Activated CD8-positive, alpha-beta memory T cell treated with anti-CD3 and anti-CD28 coated beads for 1 hour (primary cell): ENCODE measurements around the gene TMIGD2.

Experiments
- DNase-seq, 2 donors: peaks; one replicate each; pipeline ENCODE4 v3.0.0-alpha.2; 2020; ENCODE audit warnings: low read depth in 1 of 2; ENCODE audit errors: extremely low read depth in 1 of 2

TMIGD2 gene

DNA sequence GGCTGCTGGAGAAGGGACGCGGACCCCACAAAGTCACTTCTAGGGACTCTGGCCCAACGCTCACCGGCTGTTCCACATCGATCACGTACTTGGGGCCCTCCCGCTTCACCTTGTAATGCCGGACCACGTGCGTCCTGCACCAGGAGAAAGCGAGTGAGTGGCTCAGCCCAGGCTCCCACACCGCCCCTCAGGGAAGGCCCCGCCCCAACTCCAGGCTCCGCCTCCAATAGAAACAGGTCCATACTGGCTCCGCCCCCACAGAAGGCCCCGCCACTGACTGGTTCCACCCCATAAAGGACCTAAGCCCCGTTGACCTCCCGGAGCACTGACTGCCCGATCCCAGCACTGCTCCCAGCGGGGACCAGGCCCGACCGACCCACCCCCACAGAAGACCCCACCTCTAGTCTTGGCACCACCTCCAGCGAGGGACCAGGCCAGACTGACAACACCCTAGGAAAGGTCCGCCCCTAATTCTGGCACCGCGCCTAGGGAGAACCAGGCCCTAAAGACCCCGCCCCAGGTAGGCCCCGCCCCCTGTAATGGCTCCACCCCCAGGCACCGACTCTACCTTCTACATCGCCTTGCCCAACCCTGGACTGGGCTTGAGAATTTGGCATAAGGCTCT lies 25.2 kb upstream of the TMIGD2 start:
- peak; percentile 35 to 46 for DNase-seq

DNA sequence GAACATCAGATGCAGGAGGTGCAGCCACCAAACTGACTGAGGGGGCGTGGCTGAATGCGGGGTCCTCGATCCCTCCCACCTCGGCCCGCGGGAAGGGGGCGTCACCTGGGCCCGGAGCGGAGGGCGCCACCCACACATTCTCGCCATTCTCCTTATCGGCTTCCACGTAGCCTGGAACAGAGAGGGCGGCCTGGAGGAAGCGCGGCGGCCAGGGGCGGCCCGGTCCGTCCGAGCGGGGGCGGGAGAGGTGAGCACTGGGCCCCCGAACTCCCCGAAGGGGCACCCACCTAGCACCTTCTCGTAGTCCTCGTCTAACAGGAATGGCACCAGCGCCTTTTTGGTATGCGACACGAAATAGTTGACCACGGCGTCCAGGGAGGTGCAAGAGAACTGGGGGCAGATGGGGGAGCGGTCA lies 24.7 kb upstream of the TMIGD2 start:
- DNase-seq: no peak

DNA sequence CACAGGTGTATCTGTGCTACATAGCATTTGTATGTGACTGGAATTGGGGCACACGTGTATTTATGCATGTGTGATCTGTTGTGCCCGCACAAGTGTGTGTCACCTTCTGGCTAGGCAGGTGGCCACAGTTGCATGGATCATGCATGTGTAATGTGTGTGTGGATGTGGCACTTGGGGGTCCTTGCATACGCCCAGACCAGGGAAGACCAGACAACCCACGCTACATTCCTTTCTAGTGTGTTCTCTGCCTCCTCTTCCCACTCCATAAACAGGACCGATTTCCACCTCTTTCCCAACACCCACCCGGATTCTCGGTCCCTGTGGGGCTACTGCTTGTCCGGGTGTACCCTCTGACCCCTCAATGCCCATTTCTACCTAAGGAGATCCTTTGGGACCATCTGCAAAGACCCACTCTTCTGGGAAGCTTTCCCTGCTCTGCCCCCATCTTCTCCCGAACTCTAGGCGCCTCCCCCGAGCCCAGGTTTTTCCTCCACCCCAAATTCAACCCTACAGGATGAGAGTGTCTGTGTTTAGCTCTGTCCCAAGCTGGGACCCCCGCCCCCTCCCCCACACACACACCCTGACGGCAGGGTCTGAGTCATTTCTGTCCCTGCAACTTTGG lies 24.1 kb upstream of the TMIGD2 start:
- no peak for DNase-seq

DNA sequence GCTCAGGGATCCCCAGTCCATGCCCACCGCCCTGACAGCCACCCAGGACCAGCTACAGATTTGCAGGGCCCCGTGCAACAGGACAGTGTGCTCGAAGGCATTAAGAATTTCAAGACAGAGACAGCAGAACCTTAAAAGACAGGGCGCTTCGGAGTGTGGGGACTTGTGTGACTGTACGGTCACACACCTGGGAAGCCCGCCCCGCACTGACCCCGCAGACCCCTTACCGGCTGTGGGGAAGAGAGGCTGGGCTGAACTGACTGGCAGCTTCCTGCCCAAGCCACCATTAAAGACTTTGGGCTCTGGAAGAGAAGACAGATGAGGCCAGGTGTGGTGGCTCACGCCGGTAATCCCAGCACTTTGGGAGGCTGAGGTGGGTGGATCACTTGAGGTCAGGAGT lies 22.0 kb upstream of the TMIGD2 start:
- no peak for DNase-seq

DNA sequence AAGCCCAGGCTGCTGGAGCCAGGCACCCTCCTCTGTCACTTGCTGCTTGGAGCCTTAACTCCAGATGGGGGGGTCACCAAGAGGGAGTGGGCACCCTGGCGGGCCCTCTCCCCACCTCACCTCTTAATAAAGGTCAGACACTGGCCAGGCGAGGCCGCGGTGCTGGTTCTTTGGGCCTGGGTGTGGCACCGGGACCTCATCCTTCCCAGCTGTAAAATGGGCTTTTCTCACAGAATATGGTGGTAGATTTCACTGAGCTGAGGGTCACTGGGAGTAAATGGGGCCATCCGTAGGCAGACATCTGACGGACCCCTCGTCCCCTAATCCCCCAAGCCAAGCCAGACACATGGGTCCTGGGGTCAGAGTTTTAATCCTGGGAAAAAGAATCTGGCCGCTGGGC lies 21.5 kb upstream of the TMIGD2 start:
- DNase-seq: no peak

DNA sequence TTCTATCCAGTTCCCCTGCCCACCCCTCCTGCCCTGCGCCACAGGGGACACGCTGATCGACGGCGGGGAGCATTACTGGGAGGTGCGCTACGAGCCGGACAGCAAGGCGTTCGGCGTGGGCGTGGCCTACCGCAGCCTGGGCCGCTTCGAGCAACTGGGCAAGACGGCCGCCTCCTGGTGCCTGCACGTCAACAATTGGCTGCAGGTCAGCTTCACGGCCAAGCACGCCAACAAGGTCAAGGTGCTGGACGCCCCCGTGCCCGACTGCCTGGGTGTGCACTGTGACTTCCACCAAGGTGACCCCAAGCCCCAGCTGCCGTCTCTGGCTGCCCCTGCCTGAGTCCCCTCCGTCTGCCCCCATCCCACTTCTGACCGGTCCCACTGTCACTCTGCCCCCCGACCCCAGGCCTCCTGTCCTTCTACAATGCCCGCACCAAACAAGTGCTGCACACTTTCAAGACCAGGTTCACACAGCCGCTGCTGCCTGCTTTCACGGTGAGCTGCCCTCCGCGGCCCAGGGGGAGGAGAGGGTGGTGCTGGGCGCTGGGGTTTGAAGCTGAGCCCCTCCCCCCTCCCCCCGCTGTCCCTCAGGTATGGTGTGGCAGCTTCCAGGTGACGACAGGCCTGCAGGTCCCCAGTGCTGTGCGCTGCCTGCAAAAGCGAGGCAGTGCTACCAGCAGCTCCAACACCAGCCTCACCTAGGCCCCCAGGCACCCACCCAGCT lies 20.9 kb upstream of the TMIGD2 start:
- DNase-seq: no peak

DNA sequence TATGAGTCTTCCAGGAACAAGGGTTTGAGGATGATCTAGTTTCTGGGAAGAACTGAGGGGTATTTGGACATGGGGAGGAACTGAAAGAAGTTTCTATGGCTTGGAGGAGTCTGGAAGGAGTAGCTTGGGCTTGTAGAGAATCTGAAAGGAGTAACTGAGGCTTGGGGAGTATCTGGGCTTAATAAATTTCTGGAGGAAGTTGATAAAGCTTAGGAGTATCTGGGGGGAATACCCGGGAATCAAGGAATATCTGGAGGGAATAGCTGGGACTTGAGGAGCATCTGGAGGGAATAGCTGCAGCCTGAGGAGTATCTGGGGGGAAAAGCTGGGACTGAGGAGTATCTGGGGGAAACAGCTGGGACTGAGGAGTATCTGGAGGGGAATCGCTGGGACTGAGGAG lies 18.2 kb upstream of the TMIGD2 start:
- no peak for DNase-seq

DNA sequence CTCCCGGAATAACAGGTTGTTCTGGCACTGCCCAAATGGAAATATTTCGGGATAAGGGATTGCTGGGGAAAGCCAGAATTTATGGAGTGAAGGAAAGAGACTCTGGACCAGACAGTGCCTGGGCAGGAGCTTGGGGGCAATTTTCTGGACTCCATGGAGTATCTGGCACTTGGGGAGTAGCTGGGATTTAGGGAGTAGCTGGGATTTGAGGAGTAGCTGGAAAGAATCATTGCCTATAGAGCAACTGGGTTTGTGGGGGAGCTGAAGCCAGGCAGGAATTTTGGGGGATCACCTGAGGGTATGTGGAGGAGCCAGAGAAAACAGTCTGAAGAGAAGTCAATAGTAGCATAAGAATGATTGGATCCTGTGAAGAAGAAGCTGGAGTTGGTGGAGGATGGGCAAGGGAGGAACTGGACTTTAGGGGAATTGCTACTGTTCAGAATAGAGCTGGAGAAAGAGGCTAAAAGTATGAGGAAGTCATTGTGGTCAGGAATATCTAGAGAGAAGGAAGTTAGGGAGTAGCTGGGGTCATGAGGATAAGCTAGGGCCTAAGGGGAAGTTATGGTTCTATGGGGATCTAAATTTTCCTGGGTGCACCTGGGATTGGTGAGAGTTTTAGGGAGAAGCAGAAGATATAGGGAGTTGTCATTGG lies 17.0 kb upstream of the TMIGD2 start:
- DNase-seq: no peak

DNA sequence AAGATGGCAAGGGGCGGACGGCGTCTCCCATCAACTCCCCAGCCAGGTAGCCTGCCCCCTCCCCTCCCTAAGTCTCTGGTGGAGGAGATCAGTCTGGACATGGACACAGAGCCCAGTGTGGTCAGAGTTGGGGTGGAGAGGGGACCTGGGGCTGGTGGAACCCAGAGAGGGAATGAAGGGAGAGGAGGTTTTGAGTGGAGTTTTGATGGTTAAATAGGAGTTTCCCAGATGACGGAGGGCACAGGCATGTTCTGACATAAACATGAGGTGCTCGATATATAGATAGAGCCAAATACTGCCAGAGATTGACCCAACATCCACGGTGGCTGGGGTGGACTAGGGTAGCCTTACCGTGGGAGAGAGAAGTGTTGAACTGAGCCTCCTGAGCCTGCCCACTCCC lies 16.3 kb upstream of the TMIGD2 start:
- DNase-seq: no peak

DNA sequence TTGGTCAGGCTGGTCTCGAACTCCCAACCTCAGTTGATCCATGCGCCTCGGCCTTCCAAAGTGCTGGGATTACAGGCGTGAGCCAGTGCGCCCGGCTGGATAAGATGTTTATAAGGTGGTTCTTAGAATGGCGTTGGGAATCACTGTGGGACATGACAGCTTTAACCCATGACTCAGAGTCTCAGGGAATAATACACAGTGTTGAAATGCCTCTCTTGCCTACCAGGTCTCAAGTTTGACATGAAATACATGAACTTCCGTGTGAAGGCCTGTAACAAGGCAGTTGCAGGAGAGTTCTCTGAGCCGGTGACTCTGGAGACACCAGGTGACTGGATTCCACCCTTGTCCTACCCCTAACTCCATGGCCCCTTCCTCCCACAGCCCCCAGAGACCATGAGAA lies 14.8 kb upstream of the TMIGD2 start:
- no peak for DNase-seq

DNA sequence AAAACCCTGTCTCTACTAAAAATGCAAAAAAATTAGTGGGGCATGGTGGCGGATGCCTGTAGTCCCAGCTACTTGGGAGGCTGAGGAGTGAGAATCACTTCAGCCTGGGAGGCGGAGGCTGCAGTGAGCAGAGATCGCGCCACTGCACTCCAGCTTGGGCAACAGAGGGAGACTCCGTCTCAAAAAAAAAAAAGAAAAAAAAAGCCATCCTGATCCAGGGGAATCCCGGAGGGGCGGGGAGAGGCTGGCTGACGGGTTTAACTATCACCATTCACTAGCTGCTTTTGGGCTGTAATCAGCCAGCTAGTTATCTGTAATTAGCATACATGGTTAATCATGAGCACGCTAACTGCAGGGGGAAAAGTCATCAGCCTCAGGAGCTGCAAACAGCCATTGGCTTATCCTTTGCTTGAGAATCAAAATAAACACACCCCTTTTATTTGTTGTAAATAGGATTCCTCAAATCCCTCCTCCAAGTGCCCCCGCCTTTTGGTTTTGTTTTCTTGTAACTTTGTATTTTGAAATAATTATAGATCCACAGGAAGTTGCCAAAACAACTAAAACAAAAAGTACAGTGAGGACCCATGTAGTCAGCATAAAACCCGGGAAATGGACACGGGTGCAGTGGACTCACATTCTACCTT lies 11.8 kb upstream of the TMIGD2 start:
- DNase-seq: no peak

DNA sequence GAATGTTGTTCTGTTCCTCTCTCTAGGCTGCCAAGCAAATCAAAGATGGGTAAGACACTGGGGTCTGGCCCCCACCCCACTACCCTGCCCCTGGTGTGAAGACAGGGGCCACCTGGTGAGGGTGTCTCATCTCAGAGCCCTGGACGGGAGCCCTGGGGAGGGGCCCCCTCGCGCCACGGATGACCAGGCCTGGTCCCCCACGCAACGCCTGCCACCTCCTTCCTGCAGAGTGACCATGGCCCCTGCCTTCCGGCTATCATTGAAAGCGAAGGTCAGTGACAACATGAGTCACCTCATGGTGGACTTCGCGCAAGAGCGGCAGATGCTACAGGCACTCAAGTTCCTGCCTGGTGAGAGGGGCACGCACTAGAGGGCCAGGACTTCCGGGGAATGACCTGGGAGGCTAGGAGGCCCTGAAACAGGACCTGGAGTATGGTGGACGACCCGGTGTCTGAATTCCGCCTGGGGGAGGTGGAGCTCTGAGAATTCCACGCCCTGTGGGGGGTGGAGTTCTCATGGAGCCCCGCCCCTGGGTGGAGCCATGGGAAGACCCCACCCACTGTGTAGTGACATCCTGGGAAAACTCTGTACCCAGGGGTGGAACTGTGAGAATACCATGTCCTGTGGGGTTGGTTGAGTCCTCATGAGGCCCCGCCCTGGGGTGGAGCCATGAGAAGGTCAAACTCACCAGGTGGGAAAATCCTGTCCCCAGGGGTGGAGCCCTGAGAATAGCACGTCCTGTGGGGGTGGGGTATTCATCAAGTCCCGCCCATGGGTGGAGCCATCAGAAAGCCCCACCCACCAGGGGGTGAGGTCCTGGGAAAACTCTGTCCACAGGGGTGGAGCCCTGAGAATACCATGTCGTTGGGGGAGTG lies 8.3 kb upstream of the TMIGD2 start:
- no peak for DNase-seq

DNA sequence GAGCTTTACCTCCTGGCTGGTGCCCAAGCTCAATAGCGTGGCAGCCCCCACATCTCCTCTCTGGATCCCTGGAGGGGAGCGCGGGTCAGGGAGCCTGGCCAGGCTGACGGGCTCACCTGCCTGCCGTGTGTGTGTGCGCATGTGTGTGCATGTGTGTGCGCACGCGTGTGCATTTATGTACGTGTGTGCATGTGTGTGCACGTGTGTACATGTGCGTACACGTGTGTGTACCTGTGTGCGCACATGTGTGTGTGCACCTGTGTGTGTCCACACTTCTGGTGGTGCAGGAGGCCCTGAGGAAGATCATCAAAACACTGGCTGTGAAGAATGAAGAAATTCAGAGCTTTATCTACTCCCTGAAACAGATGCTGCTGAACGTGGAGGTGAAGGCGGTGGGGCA lies 3.5 kb upstream of the TMIGD2 start:
- no peak for DNase-seq

DNA sequence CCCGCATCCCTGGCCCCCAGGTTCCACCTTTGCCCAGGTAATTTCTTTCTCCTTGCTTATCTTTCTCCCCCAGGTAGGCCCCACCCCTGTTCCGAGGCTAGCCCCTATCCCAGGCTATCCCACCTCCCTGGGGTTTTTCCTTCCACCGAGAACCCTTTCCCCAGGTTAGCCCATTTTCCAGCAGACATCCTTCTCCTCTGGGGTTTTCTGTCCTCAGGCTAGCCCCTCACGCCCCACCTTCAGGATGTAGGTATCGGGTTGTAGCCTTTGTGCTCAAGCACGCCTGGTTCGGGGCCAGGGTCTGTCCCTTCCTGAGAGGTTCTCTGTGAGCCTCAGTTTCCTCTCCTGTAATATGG lies 3.0 kb upstream of the TMIGD2 start:
- no peak for DNase-seq

DNA sequence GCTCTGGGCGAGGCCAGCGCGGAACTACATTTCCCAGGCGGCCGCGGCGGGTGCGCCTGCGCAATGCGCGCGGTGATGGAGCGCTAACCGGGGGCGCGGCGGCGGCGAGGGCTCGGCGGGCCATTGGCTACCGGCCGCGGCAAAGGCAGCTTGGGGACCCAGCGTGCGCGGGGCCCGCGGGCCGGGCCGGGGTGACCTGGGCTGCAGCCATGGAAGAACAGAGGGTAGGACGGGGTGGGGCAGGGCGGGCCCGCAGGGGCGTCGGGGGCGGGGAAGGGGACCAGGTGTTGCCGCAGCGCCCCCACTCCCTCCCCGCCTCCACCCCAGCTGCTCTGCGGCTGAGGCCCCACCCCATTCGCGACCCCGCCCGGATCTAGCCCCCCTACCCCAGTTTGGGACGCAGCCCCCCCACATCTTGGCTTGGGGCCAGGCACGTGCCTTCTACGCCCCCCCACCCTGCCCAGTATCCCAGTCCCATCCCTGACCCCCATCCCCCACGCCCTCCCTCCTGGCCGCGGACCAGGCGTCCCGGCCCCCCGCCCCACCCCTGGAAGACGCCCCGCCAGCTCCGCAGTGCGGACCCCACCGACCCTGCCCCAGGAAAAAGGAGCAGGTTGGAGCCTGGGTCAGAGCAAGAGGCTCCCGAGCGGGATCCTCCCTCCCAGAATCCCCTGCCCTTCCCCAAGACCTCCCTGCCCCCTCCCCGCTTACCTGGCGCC lies 2.5 kb upstream of the TMIGD2 start, which contains the start of gene FSD1:
Gene FSD1, plus strand, starts transcription at position 61 of the 719 bp plus-strand sequence. Its CDS starts 149 bp downstream, at position 210.
- DNase-seq: peak in 1 of 2 donors; percentile 46

DNA sequence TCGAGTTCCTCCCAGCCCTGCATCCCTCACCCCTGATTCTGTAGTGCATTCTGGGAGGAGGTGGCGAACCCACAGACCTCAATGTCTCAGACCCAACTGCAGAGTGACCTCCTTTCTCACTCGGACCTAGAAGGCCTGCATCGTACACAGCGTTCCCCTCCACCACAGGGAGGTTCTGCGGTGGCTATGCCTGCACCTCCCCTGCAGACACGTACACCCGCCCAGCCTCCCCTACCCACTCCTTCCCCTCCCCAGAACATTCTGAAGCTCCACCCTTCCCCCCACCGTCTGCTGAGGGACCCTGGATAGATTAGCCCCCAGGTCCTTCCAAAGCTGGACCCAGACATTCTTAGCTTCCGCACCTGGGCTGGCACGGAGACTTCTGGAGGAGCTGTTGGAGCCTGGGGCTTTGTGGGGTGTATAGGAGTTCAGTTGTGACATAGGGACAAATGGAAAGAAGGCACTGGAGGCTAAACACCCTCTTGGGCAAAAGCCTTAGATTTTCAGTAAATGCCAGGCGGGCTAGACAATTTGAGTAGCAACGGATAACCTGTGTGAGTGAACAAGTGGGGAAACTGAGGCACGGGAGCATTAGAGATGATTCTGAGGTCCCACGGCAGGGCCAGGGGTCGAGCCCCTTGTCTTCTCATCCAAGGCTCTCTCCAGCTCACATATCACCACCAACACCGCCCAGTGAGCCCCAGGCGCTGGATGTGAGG lies 1.8 kb upstream of the TMIGD2 start:
- no peak for DNase-seq

DNA sequence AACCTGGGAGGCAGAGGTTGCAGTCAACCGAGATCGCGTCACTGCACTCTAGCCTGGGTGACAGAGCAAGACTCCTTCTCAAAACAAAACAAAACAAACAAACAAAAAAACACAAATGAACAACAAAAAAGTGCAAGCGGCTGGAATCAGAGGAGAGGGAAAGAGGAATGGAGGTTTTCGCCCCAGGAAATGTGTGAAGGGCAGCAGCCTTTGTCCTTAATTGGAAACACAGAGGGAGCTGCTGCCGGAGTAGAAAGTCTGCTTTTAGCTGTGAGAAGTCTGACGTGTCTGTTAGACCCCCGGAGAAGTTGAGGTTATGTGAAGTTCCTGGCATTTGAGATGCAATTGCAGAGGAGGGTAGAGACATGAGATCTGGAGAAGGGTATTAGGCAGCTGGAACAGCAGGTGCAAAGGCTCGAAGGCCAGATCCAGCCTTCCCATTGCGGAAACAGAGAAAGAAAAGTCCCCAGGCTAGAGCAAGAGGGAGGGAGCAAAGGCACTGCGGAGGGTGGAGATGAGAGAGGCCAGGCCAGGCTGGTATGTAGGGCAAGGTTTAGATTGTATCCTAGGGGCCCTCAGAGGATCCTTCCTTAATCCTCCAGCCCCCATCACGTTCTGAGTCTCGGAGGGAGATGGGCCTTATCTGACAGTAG lies 473 bp downstream of the TMIGD2 start:
- no peak for DNase-seq

DNA sequence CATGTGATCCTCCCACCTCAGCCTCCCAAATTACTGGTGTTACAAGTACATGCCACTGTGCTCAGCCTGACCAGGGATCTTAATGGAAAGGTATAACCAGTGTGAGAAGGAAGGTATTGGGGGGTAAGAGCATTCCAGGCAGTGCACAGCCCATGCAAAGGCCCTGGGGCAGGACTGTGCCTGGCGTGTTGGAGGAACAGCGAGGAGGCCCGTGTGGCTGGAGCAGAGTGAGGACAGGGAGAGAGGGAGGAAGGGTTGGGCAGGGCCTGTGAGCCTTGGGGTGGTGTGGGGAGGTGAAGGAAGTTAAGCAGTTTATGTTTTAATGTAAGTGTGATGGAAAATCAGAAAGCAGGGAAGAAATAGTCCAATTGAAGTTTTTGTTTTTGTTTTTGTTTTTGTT lies 1.6 kb downstream of the TMIGD2 start:
- DNase-seq: no peak
